Posterior cingulate gyrus (tissue), 11 donors: ENCODE results near the gene B4GALT2.

Experiments used
- DNase-seq, 10 donors: peaks; one replicate each; pipeline versions ENCODE4 v3.0.0 to v3.0.0-alpha.2; 2020 to 2021; ENCODE audit warnings: mixed read lengths in 3 of 10
- intact Hi-C: fragments of 100-400 bp; cut with DNase I; formaldehyde crosslinking; loops from one replicate; pipeline ENCODE4 v1.15.1; 2023

B4GALT2 gene

DNA sequence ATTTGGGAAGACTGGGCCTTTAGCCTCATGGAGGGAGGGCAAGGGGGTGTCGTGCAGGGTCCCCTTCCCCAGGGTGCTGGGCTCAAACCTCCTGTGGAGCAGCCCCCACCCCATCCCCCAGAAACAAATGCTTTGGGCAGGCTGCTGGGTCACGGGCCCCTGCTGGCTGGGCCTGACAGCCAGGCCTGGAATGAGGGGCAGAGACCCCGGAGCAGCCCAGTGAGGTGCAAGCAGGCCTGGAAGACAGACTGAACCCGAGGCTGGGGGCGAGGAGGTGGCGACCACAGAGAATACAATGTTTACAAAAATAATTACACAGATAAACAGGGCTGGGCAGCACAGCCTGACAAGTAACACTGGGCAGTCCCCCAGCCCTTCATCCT, 17.7 kb downstream of the B4GALT2 start:
- intact Hi-C loops, result no loop called here
- DNase-seq, result no peak

- intact Hi-C loops, result no loop called here
- DNase-seq, result no peak
Observed at GRCh38 chr1:43997295-43997999, 18.4 kb downstream of the B4GALT2 start.

GRCh38 chr1:43998000-43998378, 19.0 kb downstream of the B4GALT2 start:
- no peak for DNase-seq
- intact Hi-C loops, result no loop called here

- intact Hi-C loops, result no loop called here
- no peak for DNase-seq
Observed at GRCh38 chr1:43999455-43999854, 20.4 kb downstream of the B4GALT2 start.

DNA sequence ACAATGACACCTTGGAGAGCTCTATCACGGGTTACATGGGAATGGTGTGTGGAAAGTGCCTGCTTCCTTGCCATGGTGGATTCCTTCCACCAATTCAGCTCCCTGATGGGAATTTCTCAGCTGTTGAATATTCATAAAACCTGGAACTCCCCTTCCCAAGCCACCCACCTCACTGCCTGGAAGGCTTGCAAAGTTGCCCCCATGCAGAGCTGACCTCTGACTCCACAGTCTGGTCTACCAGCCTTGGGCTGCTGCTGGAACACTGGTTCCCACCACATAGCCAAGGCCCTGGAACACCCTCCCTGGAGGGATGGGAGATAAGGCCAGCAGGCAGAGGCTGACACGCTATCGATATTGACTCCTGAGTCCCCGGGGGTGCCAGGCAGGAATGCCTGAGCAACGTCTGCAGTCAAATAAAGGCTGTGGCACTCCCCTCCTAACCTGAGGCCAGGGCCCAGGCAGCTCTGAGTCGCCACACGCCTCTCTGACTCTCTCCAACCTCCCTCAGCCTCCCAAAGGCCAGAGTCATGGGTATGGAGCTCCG, 21.2 kb downstream of the B4GALT2 start:
- no peak for DNase-seq
- intact Hi-C loops, result loop anchor here (10.0 kb wide), 1 partner anchor 215 kb away; the partner anchor contains the start of gene DMAP1

DNA sequence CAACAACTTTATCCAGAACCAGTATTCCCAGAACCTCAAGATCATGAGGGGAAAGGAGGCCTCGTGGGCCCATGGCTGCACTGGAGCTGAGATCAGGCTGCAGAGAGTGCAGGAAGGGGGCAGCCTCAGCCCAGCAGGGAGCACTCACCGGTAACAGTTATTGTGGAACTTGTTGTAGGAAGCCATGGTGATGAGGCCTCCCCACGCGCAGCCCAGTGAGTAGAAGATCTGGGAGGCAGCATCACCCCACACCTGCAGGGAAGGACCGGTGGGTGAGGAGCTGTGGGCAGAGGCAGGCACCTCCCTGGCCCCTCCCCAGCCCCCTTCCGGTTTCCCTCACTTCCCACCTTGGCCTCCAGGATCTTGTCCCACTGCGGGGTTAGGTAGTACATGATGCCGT, 23.2 kb downstream of the B4GALT2 start:
- intact Hi-C loops, result loop anchor here (10.0 kb wide), 1 partner anchor 213 kb away; the partner anchor contains the start of gene DMAP1
- DNase-seq, result no peak

DNA sequence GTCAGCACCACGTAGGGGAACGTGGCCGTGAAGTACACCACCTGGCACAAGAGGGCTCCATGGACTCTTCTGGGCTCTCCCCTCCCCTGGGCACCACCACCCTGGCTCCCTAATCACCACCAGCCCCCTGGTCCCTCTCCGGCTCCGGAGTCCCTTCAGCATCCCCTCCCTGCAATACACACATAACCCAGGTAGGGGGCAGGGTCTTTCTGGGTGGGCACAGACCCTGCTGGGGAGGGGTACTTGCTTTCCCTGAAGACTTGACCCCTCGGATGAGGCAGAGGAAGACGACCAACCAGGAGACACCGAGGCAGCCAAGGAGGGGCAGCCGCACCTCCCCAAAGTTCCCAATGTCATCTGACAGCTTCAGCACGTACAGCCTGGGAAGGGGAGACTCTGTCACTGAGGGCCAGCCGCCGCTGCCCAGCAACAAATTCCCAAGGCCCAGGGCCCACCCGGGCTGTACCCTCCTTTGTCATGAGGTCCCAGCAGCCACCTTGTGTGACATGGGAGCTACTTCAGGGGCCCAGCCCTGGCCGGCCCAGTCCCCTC, 23.7 kb downstream of the B4GALT2 start:
- no peak for DNase-seq
- intact Hi-C loops, result loop anchor here (10.0 kb wide), 1 partner anchor 212 kb away; the partner anchor contains the start of gene DMAP1

- intact Hi-C loops, result loop anchor here (10.0 kb wide), 1 partner anchor 207 kb away; the partner anchor contains the start of gene DMAP1
- DNase-seq, result no peak
Observed at GRCh38 chr1:44008259-44008658, 29.2 kb downstream of the B4GALT2 start.

DNA sequence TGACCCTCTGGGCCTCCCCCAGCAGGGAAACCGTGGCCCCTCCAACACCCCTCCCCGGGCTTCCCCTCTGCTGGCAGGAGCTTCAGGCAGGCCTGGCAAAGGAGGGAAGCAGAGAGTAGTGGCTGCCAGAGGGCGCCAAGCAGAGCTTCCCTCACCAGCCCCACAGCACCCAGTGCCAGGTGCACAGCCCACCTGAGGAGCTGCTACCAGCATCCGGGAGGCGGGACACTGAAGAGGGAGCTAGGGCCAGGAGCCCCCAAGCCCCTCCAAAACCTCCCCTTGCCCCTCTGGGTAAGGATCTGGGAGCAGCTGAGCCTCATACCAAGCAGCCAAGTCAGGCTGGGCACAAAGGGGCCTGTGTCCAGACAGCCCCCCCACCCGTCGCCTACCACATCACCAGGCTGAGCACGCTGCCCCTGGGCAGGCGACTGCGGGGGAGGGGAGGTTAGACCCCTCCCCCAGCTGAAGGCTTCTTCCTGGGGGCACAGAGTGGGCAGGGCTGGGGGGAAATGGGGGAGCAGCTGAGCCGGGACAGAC, 32.0 kb downstream of the B4GALT2 start:
- DNase-seq, result peak; percentile 67 to 97 (median 80)
- intact Hi-C loops, result no loop called here

DNA sequence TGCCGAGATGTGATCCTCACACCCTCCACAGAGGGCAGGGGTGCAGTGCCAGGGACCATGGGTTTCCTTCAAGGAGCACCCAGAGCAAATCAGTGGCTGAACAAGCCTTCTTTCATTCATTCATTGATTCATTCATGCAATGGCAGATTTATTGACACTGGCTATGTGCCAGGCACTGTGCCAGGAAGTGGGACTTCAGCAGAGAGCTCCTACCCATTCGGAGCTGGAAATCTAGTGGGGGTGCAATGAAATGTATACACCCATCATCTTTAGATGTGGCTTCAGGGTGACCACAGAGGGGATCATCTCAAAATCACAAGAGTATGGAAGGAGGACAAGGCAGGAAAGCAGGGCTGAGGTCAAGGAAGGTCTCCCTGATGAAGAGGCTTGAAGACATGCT, 33.4 kb downstream of the B4GALT2 start:
- DNase-seq, result no peak
- intact Hi-C loops, result no loop called here

DNA sequence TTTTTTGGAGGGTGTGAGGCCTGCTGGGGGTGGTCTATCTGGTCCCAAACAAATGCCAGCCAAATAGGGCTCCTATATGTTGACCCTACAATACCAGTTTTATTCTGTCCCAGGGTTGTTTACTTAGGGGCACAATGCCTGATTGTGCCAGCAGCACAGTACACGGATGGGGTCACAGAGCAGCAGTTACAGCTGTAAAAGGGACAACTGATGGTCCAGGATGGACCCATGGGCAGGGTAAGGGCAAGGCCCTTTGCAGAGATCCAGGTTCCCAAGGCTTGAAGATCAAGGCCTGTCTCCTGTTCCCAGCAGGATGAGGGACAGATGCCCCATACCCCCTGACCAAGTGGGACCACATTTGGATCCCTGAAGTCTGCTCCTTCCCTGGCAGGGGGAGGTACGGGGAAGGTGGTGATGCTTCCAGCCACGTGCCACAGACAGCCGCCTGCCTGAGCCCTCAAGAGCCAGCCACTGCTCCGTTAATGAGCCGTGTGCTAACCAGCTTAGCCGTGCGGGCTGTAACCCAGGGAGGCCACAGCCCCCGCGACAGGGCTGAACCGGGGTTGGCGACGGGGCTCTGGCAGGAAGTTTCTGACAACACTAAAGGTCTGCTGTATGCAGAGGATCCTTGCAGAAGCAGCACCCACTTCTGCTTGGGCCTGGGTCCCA, 34.1 kb downstream of the B4GALT2 start:
- DNase-seq, result peak in 1 of 10 donors; percentile 46

GRCh38 chr1:44013949-44014348, 34.9 kb downstream of the B4GALT2 start:
- intact Hi-C loops, result no loop called here
- DNase-seq, result no peak

More for the DNA sequence above, 34.1 kb downstream of the B4GALT2 start:
- intact Hi-C loops, result no loop called here

GRCh38 chr1:44014365-44015104, 35.5 kb downstream of the B4GALT2 start:
- intact Hi-C loops, result no loop called here
- no peak for DNase-seq

GRCh38 chr1:44015206-44015605, 36.2 kb downstream of the B4GALT2 start:
- intact Hi-C loops, result no loop called here
- no peak for DNase-seq

GRCh38 chr1:44016041-44016889, 37.3 kb downstream of the B4GALT2 start:
- DNase-seq, result peak in 1 of 10 donors; percentile 58
- intact Hi-C loops, result no loop called here

- intact Hi-C loops, result no loop called here
- peak in 1 of 10 donors; percentile 48 for DNase-seq
Observed at GRCh38 chr1:44016890-44017400, 37.9 kb downstream of the B4GALT2 start.

DNA sequence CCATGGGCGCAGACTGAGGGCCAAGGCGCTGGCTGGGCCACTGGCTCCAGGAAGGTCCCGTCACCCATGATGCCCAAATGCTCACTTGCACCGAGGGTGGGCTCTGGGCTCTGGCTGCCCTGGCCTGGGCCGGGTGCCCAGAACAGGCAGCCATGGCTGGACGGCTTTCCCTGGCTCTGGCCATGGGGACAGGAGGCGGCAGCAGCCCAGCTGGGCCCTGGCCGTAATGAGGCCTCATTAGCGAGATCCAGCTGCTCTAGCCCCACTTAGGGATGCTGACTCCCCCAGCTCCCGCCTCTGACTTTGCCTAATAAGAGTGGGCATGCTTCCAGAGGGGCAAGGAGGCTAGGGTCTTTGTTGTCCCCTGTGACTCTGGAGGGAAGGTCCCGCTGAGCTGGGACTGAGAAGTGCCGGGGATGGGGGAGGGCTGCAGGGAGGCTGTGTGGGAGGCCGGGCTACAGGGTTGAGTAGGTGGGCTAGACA, 40.5 kb downstream of the B4GALT2 start:
- peak in 9 of 10 donors; percentile 46 to 96 (median 70) for DNase-seq
- intact Hi-C loops, result no loop called here

GRCh38 chr1:44020464-44020863, 41.5 kb downstream of the B4GALT2 start:
- no peak for DNase-seq
- intact Hi-C loops, result no loop called here

DNA sequence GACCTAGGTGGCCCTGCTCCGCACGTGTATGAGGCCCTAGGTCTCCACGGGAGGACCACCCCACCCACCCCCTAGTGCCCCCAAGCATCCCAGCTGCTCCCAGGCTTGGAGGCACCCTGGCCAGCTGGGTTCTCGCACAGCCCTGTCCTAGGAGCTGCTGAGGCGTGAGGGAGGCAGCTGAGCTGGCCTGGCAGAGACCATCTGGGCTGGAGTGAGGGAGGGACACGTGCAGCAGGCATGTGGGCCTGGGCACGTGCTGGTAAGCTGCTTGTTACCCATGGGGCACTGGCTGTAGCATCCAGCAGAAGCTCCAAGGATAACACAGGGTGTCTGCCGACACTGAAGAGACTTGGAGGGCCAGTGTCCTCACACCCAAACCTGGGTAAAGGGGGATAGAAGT, 42.1 kb downstream of the B4GALT2 start:
- intact Hi-C loops, result no loop called here
- peak in 2 of 10 donors; percentile 70 to 91 for DNase-seq
